Upper lobe of left lung (tissue), 4 donors: ENCODE measurements around the gene HOXA1.

Experiments
- CTCF ChIP-seq, 6 experiments: fragments of 450-650 bp in 4 of 6; fragments of 200-600 bp in 2 of 6; sonication (generic) in 2 of 6; IDR thresholded peaks; one replicate each; pipeline ENCODE4 v1.5.1; 2016 to 2019; ENCODE audit warnings: antibody characterized with exemption in 6 of 6
- EP300 ChIP-seq, 4 donors: sonication (generic); formaldehyde crosslinking; IDR thresholded peaks; one replicate each; pipeline ENCODE4 v1.5.1; 2017; ENCODE audit warnings: antibody characterized with exemption in 4 of 4, control low read depth in 2 of 4
- POLR2AphosphoS5 ChIP-seq, 2 donors: sonication (generic); formaldehyde crosslinking; IDR thresholded peaks; one replicate each; pipeline ENCODE4 v1.5.1; 2017; ENCODE audit warnings: antibody characterized with exemption in 2 of 2

GRCh38 chr7:27142580-27143022, 46.8 kb upstream of the HOXA1 start:
- TF ChIP-seq CTCF (IDR thresholded peaks at IDR 0.05) (no peak), POLR2AphosphoS5 (IDR thresholded peaks at IDR 0.05) (no peak), EP300 (IDR thresholded peaks at IDR 0.05) (no peak)
